HepG2 (cell line): Measurements from ENCODE around the gene HOPX.

ENCODE experiments used
- FOXK1 ChIP-seq: sonication (generic); formaldehyde crosslinking; IDR thresholded peaks from 2 replicates; pipeline ENCODE4 v1.4.0; 2020; ENCODE audit warnings: low read depth, missing genetic modification reagents, borderline replicate concordance
- SP1 ChIP-seq, 2 experiments: fragments of 450-650 bp in 1 of 2; sonication (generic) in 1 of 2; formaldehyde crosslinking in 1 of 2; IDR thresholded peaks; 2 replicates each; pipeline versions ENCODE4 v1.4.0 to v1.6.1; 2016 to 2020; ENCODE audit warnings: missing genetic modification reagents in 1 of 2
- ZNF274 ChIP-seq: sonication (generic); formaldehyde crosslinking; IDR thresholded peaks from 2 replicates; pipeline ENCODE4 v1.5.1; 2020; ENCODE audit warnings: mild to moderate bottlenecking, missing genetic modification reagents

DNA sequence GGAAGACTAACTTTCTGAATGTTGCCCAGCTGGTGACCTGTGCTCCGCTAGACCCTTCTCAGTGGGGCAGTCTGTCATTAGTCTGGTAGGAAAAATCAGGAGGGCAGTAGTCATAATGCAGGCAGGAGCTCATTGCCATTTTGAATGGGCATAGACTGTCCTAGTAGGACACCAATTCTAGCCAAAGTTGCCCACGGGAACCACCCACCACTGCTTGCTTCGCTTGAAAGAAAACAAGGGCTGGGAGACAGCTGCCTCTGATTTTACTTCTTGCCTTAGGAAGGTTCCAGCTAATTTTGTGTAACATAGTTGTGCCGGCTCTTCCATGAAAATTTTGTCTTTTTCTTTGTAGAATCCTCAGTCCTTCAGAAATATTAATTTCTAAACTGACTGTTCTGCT is 23.3 kb downstream of the HOPX start:
- no peak for TF ChIP-seq FOXK1 (CRISPR knock-in tag)
- TF ChIP-seq ZNF274 = no peak
- no peak for TF ChIP-seq SP1 (IDR thresholded peaks at IDR 0.05)
- no peak for TF ChIP-seq SP1 (CRISPR knock-in tag; IDR thresholded peaks at IDR 0.05)
